Measurements from ENCODE around the gene RETN. TPM values are rescaled to one million over a fixed set of nuclear protein-coding genes. Genes with fewer than 3 reads are reported as not detected.

RETN gene
- total and polyA plus RNA-seq, 2 of the 8 experiments (the other 6 are each of a cell fraction or from before 2014, with no cell fraction given): not detected

GRCh38 chr19:7699417-7700401, 30.9 kb downstream of the RETN start:
- Histone ChIP-seq H2BK15ac (ENCODE audit: low read length) (no peak overlapping the region), H3K36me3 (ENCODE audit: control insufficient read depth in 2 of 4, insufficient read depth in 4 of 4, low read length in 3 of 4) (no peaks in the 10 kb centered on the region), H4K91ac (replicated peaks; ENCODE audit: insufficient read length, low read length) (no peak overlapping the region), H2AK5ac (ENCODE audit: low read depth, low read length) (no peak overlapping the region), H3K79me1 (ENCODE audit: low read depth, low read length) (no peaks in the 10 kb centered on the region), H3K23ac (ENCODE audit: insufficient read length) (no peak overlapping the region), H2BK120ac (replicated peaks; ENCODE audit: low read depth, low read length) (no peak overlapping the region), H3K4me2 (ENCODE audit: insufficient read depth in 1 of 2, low read depth in 2 of 2, low read length in 2 of 2) (no peak overlapping the region), H3K9ac (replicated peaks in 1 of 4; ENCODE audit: extremely low read depth in 1 of 4, low read depth in 3 of 4, low read length in 3 of 4) (no peak overlapping the region), H3K4ac (replicated peaks; ENCODE audit: insufficient read length, low read depth, low read length) (no peak overlapping the region), H3K4me3 (ENCODE audit: extremely low read depth in 1 of 4, insufficient read depth in 2 of 4, low read depth in 3 of 4, low read length in 4 of 4) (no peak overlapping the region), H2BK20ac (ENCODE audit: low read length) (no peak overlapping the region), H3K56ac (replicated peaks; ENCODE audit: insufficient read length, low read depth, low read length) (no peak overlapping the region), H3K14ac (ENCODE audit: insufficient read length) (no peak overlapping the region), H3K27me3 (replicated peaks in 1 of 4; ENCODE audit: control insufficient read depth in 3 of 4, extremely low read depth in 1 of 4, insufficient read depth in 3 of 4, low read length in 3 of 4) (no peaks in the 10 kb centered on the region), H2BK12ac (ENCODE audit: low read depth, low read length) (no peak overlapping the region), H4K5ac (ENCODE audit: insufficient read length, low read depth, low read length) (no peak overlapping the region), H3K18ac (ENCODE audit: extremely low read depth, low read length) (no peak overlapping the region), H3K27ac (ENCODE audit: low read depth, low read length) (no peak overlapping the region), H3K23me2 (ENCODE audit: low read depth, low read length) (no peaks in the 10 kb centered on the region), H3K9me3 (ENCODE audit: insufficient read depth in 2 of 2, low read depth in 1 of 2, low read length in 1 of 2) (no peaks in the 10 kb centered on the region; a peak in 1 of 4 replicates), H2AFZ (ENCODE audit: low read length) (no peak overlapping the region), H4K20me1 (replicated peaks in 1 of 2; ENCODE audit: control insufficient read depth in 1 of 2, insufficient read depth in 2 of 2, low read length in 2 of 2) (peaks cover 0 to 2% of the 10 kb centered on the region in 2 experiments), H3K79me2 (ENCODE audit: control insufficient read depth in 1 of 2, insufficient read depth in 2 of 2, low read length in 2 of 2) (no peaks in the 10 kb centered on the region), H2BK5ac (ENCODE audit: low read depth, low read length) (no peak overlapping the region), H3K4me1 (replicated peaks in 1 of 4; ENCODE audit: control insufficient read depth in 3 of 4, insufficient read depth in 4 of 4, low read length in 3 of 4) (peaks cover 0 to 16% (median 8%) of the 10 kb centered on the region in 4 experiments; a peak in 5 of 7 replicates), H4K8ac (ENCODE audit: extremely low read depth, insufficient read depth, low read length) (no peak overlapping the region)
- no peak for TF ChIP-seq JUND (IDR thresholded peaks at IDR 0.05; ENCODE audit: low read length)
- TF ChIP-seq CTBP2 (IDR thresholded peaks at IDR 0.05; ENCODE audit: borderline replicate concordance, insufficient read depth, insufficient read length, low read length): no peak
- no peak for TF ChIP-seq POLR2AphosphoS5 (IDR thresholded peaks at IDR 0.05; ENCODE audit: low read depth, low read length)
- no peak for TF ChIP-seq RFX5 (IDR thresholded peaks at IDR 0.05; ENCODE audit: borderline replicate concordance, low read depth, low read length)
- TF ChIP-seq SIX5 (IDR thresholded peaks at IDR 0.05; ENCODE audit: low read depth, low read length): no peak
- no peak for TF ChIP-seq SRF (IDR thresholded peaks at IDR 0.05; ENCODE audit: low read depth, low read length)
- POLR2A ChIA-PET (ENCODE audit: partially characterized antibody): interaction anchor here (0.9 to 1.0 kb wide), 2 partner anchors 10 to 25 kb away, joined by 3 to 4 read pairs; no protein-coding TSS in a partner anchor
- DNase-seq (ENCODE audit: low read depth in 1 of 2, low spot score in 2 of 2): no peak
- CTCF ChIA-PET (ENCODE audit: partially characterized antibody): interaction anchor here (0.9 to 2.9 kb wide), 5 partner anchors 19 to 131 kb away, joined by 3 to 21 read pairs (median 5); partner anchors contain the start of gene TRAPPC5
- no peak for FAIRE-seq
- 79% methylated on average over 15 of the region's 15 CpGs; no CpG with 5 or more reads in 1 of the 2 experiments for WGBS, 2 experiments (ENCODE audit: extremely low coverage in 1 of 2, insufficient coverage in 1 of 2, insufficient read length in 1 of 2, insufficient replicate concordance in 2 of 2, low coverage in 1 of 2, low lambda C conversion rate in 2 of 2, missing lambda C conversion rate in 1 of 2)

All from H1 (cell line).